Breast epithelium (tissue), 3 donors: ENCODE results near the gene GOLGA7B.

Experiments used
- POLR2A ChIP-seq: fragments of 450-650 bp; IDR thresholded peaks from one replicate; pipeline ENCODE4 v1.6.1; 2016; ENCODE audit warnings: antibody characterized with exemption, mild to moderate bottlenecking, moderate library complexity
- POLR2AphosphoS5 ChIP-seq, 3 donors: sonication (generic); formaldehyde crosslinking; IDR thresholded peaks; one replicate each; pipeline ENCODE4 v1.6.1; 2017; ENCODE audit warnings: antibody characterized with exemption in 3 of 3
- TF ChIP-seq, protein P1 (sequence below), 3 donors: fragments of 450-650 bp; IDR thresholded peaks; one replicate each; pipeline ENCODE4 v1.5.1; 2016 to 2017; ENCODE audit warnings: antibody characterized with exemption in 3 of 3, mild to moderate bottlenecking in 3 of 3, moderate library complexity in 3 of 3

DNA sequence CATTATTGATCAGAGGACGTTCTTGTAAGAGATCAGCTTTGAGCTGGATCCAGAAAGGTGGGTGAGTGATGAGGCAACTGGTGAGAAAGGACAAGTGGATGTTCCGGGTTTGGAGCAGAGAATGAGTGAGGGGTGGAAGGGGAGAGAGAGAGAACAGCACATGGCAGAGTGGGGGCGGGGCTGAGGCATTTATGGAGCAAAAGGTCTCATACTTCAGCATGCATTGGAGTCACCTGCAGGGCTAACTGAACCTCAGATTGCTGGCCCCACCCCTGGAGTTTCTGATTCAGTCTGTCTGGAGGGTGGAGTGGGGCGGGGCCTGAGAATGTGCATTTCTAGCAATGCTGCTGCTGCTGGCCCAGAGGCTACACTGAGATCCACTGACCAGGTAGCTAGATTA lies 71.2 kb downstream of the GOLGA7B start:
- TF ChIP-seq, protein P1, sequence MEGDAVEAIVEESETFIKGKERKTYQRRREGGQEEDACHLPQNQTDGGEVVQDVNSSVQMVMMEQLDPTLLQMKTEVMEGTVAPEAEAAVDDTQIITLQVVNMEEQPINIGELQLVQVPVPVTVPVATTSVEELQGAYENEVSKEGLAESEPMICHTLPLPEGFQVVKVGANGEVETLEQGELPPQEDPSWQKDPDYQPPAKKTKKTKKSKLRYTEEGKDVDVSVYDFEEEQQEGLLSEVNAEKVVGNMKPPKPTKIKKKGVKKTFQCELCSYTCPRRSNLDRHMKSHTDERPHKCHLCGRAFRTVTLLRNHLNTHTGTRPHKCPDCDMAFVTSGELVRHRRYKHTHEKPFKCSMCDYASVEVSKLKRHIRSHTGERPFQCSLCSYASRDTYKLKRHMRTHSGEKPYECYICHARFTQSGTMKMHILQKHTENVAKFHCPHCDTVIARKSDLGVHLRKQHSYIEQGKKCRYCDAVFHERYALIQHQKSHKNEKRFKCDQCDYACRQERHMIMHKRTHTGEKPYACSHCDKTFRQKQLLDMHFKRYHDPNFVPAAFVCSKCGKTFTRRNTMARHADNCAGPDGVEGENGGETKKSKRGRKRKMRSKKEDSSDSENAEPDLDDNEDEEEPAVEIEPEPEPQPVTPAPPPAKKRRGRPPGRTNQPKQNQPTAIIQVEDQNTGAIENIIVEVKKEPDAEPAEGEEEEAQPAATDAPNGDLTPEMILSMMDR (IDR thresholded peaks at IDR 0.05) = no peak
- TF ChIP-seq POLR2AphosphoS5 (IDR thresholded peaks at IDR 0.05) (no peak), POLR2A (no peak)
